Right lobe of liver (tissue), 4 donors: Measurements from ENCODE around the gene LARP1B.
"Not testable (repeated sequence)": the region's sequence is repeated elsewhere in the genome, so short reads cannot be mapped to it uniquely, and the experiment has no call there.

Source experiments
- CTCF ChIP-seq, 4 donors: fragments of 200-600 bp in 3 of 4; fragments of 450-650 bp in 1 of 4; IDR thresholded peaks; one replicate each; pipeline versions ENCODE4 v1.5.1 to v1.8.0; 2016 to 2022; ENCODE audit warnings: antibody characterized with exemption in 4 of 4, mild to moderate bottlenecking in 2 of 4
- POLR2A ChIP-seq: fragments of 450-650 bp; IDR thresholded peaks from one replicate; pipeline ENCODE4 v1.6.1; 2017; ENCODE audit warnings: antibody characterized with exemption, mild to moderate bottlenecking
- donor health status: DM: no; HTN: no; CAD: no.
- donor health status: DM: no; HTN: no; CAD: no.
- donor health status: DM: no; HTN: yes; CAD: no.

GRCh38 chr4:128047019-128047418, 14.1 kb upstream of the LARP1B start:
- not testable (repeated sequence) for TF ChIP-seq CTCF (IDR thresholded peaks at IDR 0.05); POLR2A
